Activated CD4-positive, alpha-beta T cell treated with anti-CD3 and anti-CD28 coated beads, Interleukin-2, Interleukin-6, amounts not matched to agents 100 ng/mL and 50 ng/mL, durations not matched to agents 16 hours and 8 hours (primary cell): ENCODE measurements around the gene LAMA2.

Source experiments
- DNase-seq: peaks from one replicate; pipeline ENCODE4 v3.0.0-alpha.2; 2020

LAMA2 gene

GRCh38 chr6:129340983-129341382 lies 458.0 kb downstream of the LAMA2 start:
- DNase-seq = no peak

- no peak for DNase-seq
Observed at GRCh38 chr6:129342243-129342642, 459.3 kb downstream of the LAMA2 start.

- DNase-seq = no peak
Observed at GRCh38 chr6:129342796-129343195, 459.9 kb downstream of the LAMA2 start.

- no peak for DNase-seq
Observed at GRCh38 chr6:129344379-129344778, 461.4 kb downstream of the LAMA2 start.

- DNase-seq = no peak
Observed at GRCh38 chr6:129345890-129346289, 463.0 kb downstream of the LAMA2 start.

- DNase-seq = no peak
Observed at GRCh38 chr6:129346964-129347363, 464.0 kb downstream of the LAMA2 start.

- no peak for DNase-seq
Observed at GRCh38 chr6:129350278-129350677, 467.3 kb downstream of the LAMA2 start.

- no peak for DNase-seq
Observed at GRCh38 chr6:129351807-129352206, 468.9 kb downstream of the LAMA2 start.

- no peak for DNase-seq
Observed at GRCh38 chr6:129353067-129353466, 470.1 kb downstream of the LAMA2 start.

- no peak for DNase-seq
Observed at GRCh38 chr6:129356129-129356528, 473.2 kb downstream of the LAMA2 start.

- no peak for DNase-seq
Observed at GRCh38 chr6:129359811-129360681, 477.1 kb downstream of the LAMA2 start.

GRCh38 chr6:129360682-129360955 lies 477.7 kb downstream of the LAMA2 start:
- DNase-seq = no peak

GRCh38 chr6:129364037-129364436 lies 481.1 kb downstream of the LAMA2 start:
- DNase-seq = no peak

GRCh38 chr6:129364767-129365166 lies 481.8 kb downstream of the LAMA2 start:
- DNase-seq = no peak

GRCh38 chr6:129368076-129368475 lies 485.1 kb downstream of the LAMA2 start:
- no peak for DNase-seq

GRCh38 chr6:129368970-129369369 lies 486.0 kb downstream of the LAMA2 start:
- DNase-seq = peak; percentile 33

GRCh38 chr6:129369737-129370136 lies 486.8 kb downstream of the LAMA2 start:
- no peak for DNase-seq

- DNase-seq = peak; percentile 61
Observed at GRCh38 chr6:129370268-129370916, 487.5 kb downstream of the LAMA2 start.

- no peak for DNase-seq
Observed at GRCh38 chr6:129381885-129382284, 498.9 kb downstream of the LAMA2 start.

GRCh38 chr6:129382916-129383315 lies 500.0 kb downstream of the LAMA2 start:
- no peak for DNase-seq

- no peak for DNase-seq
Observed at GRCh38 chr6:129385117-129385516, 502.2 kb downstream of the LAMA2 start.

- no peak for DNase-seq
Observed at GRCh38 chr6:129390900-129391299, 508.0 kb downstream of the LAMA2 start.

GRCh38 chr6:129393654-129394053 lies 510.7 kb downstream of the LAMA2 start:
- no peak for DNase-seq

- DNase-seq = no peak
Observed at GRCh38 chr6:129398764-129399163, 515.8 kb downstream of the LAMA2 start.

GRCh38 chr6:129402244-129402643 lies 519.3 kb downstream of the LAMA2 start:
- DNase-seq = no peak
